GM21423 (cell line): ENCODE results near the gene BARX1.

Source experiments
- ATAC-seq: cut with Tn5 transposase; IDR thresholded peaks from one replicate; pipeline ENCODE4 v1.9.1; 2021; ENCODE audit warnings: mild to moderate bottlenecking, moderate library complexity; ENCODE audit not compliant: unreplicated experiment

BARX1 gene

GRCh38 chr9:93902780-93903655 is 52.1 kb downstream of the BARX1 start:
- no peak for ATAC-seq

GRCh38 chr9:93902051-93902779 is 52.9 kb downstream of the BARX1 start:
- no peak for ATAC-seq
